ENCODE data around the gene MAN1C1.

MAN1C1 gene

GRCh38 chr1:25803368-25803767 is 186.8 kb downstream of the MAN1C1 start:
- Histone ChIP-seq H3K27ac (no peak overlapping the region), H2AFZ (no peak overlapping the region), H3K4me2 (ENCODE audit: low read length) (peak overlapping the region; percentile 53), H3K36me3 (ENCODE audit: control insufficient read depth, insufficient read depth, low read length) (no peaks in the 10 kb centered on the region), H3K9me3 (ENCODE audit: control insufficient read depth, low read length) (no peaks in the 10 kb centered on the region), H3K4me1 (no peaks in the 10 kb centered on the region), H3K9ac (no peak overlapping the region), H3K27me3 (ENCODE audit: control insufficient read depth, insufficient read depth, low read length) (no peaks in the 10 kb centered on the region), H3K4me3 (ENCODE audit: low read depth, low read length) (no peak overlapping the region), H3K79me2 (no peaks in the 10 kb centered on the region)
- TF ChIP-seq CTCF (IDR thresholded peaks at IDR 0.05), result no peak

- no peak overlapping the region for H3K27ac ChIP-seq
- no peaks in the 10 kb centered on the region for H3K9me3 ChIP-seq (ENCODE audit: control insufficient read depth, low read length)
- H3K4me1 ChIP-seq, result no peaks in the 10 kb centered on the region
- no peaks in the 10 kb centered on the region for H3K36me3 ChIP-seq (ENCODE audit: control insufficient read depth, insufficient read depth, low read length)
- no peak overlapping the region for H2AFZ ChIP-seq
- no peak overlapping the region for H3K4me3 ChIP-seq (ENCODE audit: low read depth, low read length)
- no peak overlapping the region for H3K9ac ChIP-seq
- no peak overlapping the region for H3K4me2 ChIP-seq (ENCODE audit: low read length)
- no peak for TF ChIP-seq CTCF (IDR thresholded peaks at IDR 0.05)
- H3K27me3 ChIP-seq (ENCODE audit: control insufficient read depth, insufficient read depth, low read length), result no peaks in the 10 kb centered on the region
- no peaks in the 10 kb centered on the region for H3K79me2 ChIP-seq
Measured at GRCh38 chr1:25804244-25804963, 187.8 kb downstream of the MAN1C1 start.

GRCh38 chr1:25804964-25805862 is 188.6 kb downstream of the MAN1C1 start:
- Histone ChIP-seq H3K36me3 (ENCODE audit: control insufficient read depth, insufficient read depth, low read length) (no peaks in the 10 kb centered on the region), H3K4me2 (ENCODE audit: low read length) (no peak overlapping the region), H3K4me3 (ENCODE audit: low read depth, low read length) (no peak overlapping the region), H3K9me3 (ENCODE audit: control insufficient read depth, low read length) (no peaks in the 10 kb centered on the region), H3K27me3 (ENCODE audit: control insufficient read depth, insufficient read depth, low read length) (no peaks in the 10 kb centered on the region), H3K27ac (no peak overlapping the region), H3K79me2 (no peaks in the 10 kb centered on the region), H2AFZ (no peak overlapping the region), H3K4me1 (no peaks in the 10 kb centered on the region), H3K9ac (no peak overlapping the region)
- TF ChIP-seq CTCF (IDR thresholded peaks at IDR 0.05), result no peak

- Histone ChIP-seq H3K9ac (no peak overlapping the region), H3K4me1 (no peaks in the 10 kb centered on the region)
Measured at GRCh38 chr1:25805863-25806225, 189.3 kb downstream of the MAN1C1 start.

More at GRCh38 chr1:25805863-25806225, 189.3 kb downstream of the MAN1C1 start:
- no peak overlapping the region for H3K27ac ChIP-seq
- TF ChIP-seq CTCF (IDR thresholded peaks at IDR 0.05), result no peak
- no peak overlapping the region for H2AFZ ChIP-seq
- no peak overlapping the region for H3K4me2 ChIP-seq (ENCODE audit: low read length)
- no peaks in the 10 kb centered on the region for H3K79me2 ChIP-seq
- no peaks in the 10 kb centered on the region for H3K36me3 ChIP-seq (ENCODE audit: control insufficient read depth, insufficient read depth, low read length)
- no peak overlapping the region for H3K4me3 ChIP-seq (ENCODE audit: low read depth, low read length)
- H3K27me3 ChIP-seq (ENCODE audit: control insufficient read depth, insufficient read depth, low read length), result no peaks in the 10 kb centered on the region
- H3K9me3 ChIP-seq (ENCODE audit: control insufficient read depth, low read length), result no peaks in the 10 kb centered on the region

Data from parathyroid adenoma (tissue), 2 donors.